Caco-2 (cell line): ENCODE results near the gene GPATCH2. TPM values are rescaled to one million over a fixed set of nuclear protein-coding genes. Genes with fewer than 3 reads are reported as not detected.

ENCODE experiments used
- BruUV-seq: library from RNA; stranded (reverse); fragments of 400-500 nt; replicated peaks from 2 replicates; lab custom pipeline; 2021; lab: Mats Ljungman, UMichigan
- CTCF ChIA-PET: fragments of 300-600 bp; sonication (Branson Sonifier 250); formaldehyde crosslinking; loops from one replicate; lab custom pipeline; 2022; ENCODE audit warnings: antibody characterized with exemption; lab: Charles Lee
- POLR2A ChIA-PET: fragments of 300-600 bp; sonication (Branson Sonifier 250); formaldehyde crosslinking; loops from one replicate; lab custom pipeline; 2022; ENCODE audit warnings: antibody characterized with exemption; lab: Charles Lee
- DNase-seq, 2 experiments: peaks; one replicate each; pipeline versions ENCODE4 v3.0.0 to v3.0.0-alpha.2; 2020 to 2022
- H3K27me3 ChIP-seq: replicated peaks from 2 replicates; pipeline ENCODE4 v1.6.0; 2011; ENCODE audit warnings: low read length; ENCODE audit not compliant: control insufficient read depth, insufficient read depth
- H3K36me3 ChIP-seq: 2 replicates; pipeline ENCODE4 v1.5.1; 2011; ENCODE audit warnings: low read length; ENCODE audit not compliant: control insufficient read depth, insufficient read depth
- H3K4me1 ChIP-seq: fragments of 250-450 bp; sonication (Bioruptor Pico); 2 replicates; pipeline ENCODE4 v1.5.1; 2020; ENCODE audit warnings: mild to moderate bottlenecking
- H3K4me3 ChIP-seq: 2 replicates; pipeline ENCODE4 v1.5.1; 2011; ENCODE audit warnings: low read depth, mild to moderate bottlenecking, control low read depth, low read length
- H3K9me3 ChIP-seq: fragments of 250-450 bp; sonication (Bioruptor Pico); 2 replicates; pipeline ENCODE4 v1.5.1; 2020; ENCODE audit warnings: mild to moderate bottlenecking, moderate library complexity
- H3K27ac Mint-ChIP-seq: one replicate; pipeline ENCODE4 v1.8.0; 2022; ENCODE audit warnings: mixed read lengths; ENCODE audit not compliant: unreplicated experiment
- H3K27me3 Mint-ChIP-seq: one replicate; pipeline ENCODE4 v1.8.0; 2022; ENCODE audit warnings: mixed read lengths; ENCODE audit not compliant: insufficient read depth, unreplicated experiment
- H3K36me3 Mint-ChIP-seq: one replicate; pipeline ENCODE4 v1.8.0; 2022; ENCODE audit warnings: mild to moderate bottlenecking, mixed read lengths; ENCODE audit not compliant: insufficient read depth, unreplicated experiment
- H3K4me1 Mint-ChIP-seq: one replicate; pipeline ENCODE4 v1.8.0; 2022; ENCODE audit warnings: low read depth, mixed read lengths; ENCODE audit not compliant: unreplicated experiment
- H3K4me3 Mint-ChIP-seq: one replicate; pipeline ENCODE4 v1.8.0; 2022; ENCODE audit warnings: mild to moderate bottlenecking, moderate library complexity, mixed read lengths; ENCODE audit not compliant: unreplicated experiment
- H3K9me3 Mint-ChIP-seq: one replicate; pipeline ENCODE4 v1.8.0; 2022; ENCODE audit warnings: mixed read lengths; ENCODE audit not compliant: unreplicated experiment
- CTCF ChIP-seq, 2 experiments: fragments of 200-600 bp in 1 of 2; IDR thresholded peaks; 1 replicate in 1 of 2; 2 replicates in 1 of 2; pipeline versions ENCODE4 v1.5.1 to v1.8.0; 2011 to 2022; ENCODE audit warnings: antibody characterized with exemption in 1 of 2, control low read depth in 1 of 2, inconsistent platforms in 1 of 2, low read depth in 1 of 2, low read length in 1 of 2, mild to moderate bottlenecking in 1 of 2, moderate library complexity in 1 of 2; ENCODE audit not compliant: insufficient read depth in 1 of 2, severe bottlenecking in 1 of 2, unreplicated experiment in 1 of 2
- intact Hi-C: fragments of 100-400 bp; cut with micrococcal nuclease; formaldehyde crosslinking; loops from one replicate; pipeline ENCODE4 v1.10.0; 2022; ENCODE audit not compliant: unreplicated experiment
- total RNA-seq: library from RNA; stranded (reverse); gene quantifications from 2 replicates; pipeline ENCODE4 v1.2.3, GENCODE V29; 2022

Gene GPATCH2
- total RNA-seq, 1 experiment from 2014 or later: 13.2 TPM

DNA sequence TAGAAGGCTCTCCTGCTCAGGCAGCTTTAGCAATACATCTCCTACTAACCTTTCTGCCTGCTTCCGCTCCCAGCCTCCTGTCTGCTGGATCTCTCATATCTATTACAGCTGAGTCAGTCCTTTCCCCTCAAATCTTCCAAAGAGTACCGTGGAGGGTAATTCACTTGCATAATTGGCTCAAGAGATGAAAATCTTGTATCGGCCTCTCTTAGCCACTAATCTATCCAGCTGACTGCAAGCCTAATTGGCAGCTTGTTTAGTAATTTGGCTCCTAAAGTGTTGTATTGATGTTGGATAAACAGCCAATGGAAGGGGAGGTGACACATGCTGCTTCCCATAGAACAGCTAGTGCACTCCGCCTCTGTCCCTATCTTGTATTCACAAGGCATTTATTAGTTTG, 195.7 kb downstream of the GPATCH2 start:
- CTCF ChIA-PET: no interaction called here

GRCh38 chr1:217433664-217434063, 197.2 kb downstream of the GPATCH2 start:
- H3K4me3 ChIP-seq: no peak overlapping the region
- ChIA-PET POLR2A (no interaction called here), CTCF (no interaction called here)
- H3K27me3 Mint-ChIP-seq: no peaks in the 10 kb centered on the region
- H3K36me3 Mint-ChIP-seq: no peaks in the 10 kb centered on the region
- no peaks in the 10 kb centered on the region for H3K9me3 Mint-ChIP-seq
- no peak for TF ChIP-seq CTCF (IDR thresholded peaks at IDR 0.05; ENCODE audit: insufficient read depth in 1 of 2, low read depth in 1 of 2, low read length in 1 of 2, severe bottlenecking in 1 of 2, unreplicated experiment in 1 of 2)
- intact Hi-C loops: loop anchor here (10.0 kb wide), 1 partner anchor 161 kb away; no protein-coding TSS in a partner anchor
- H3K9me3 ChIP-seq: no peaks in the 10 kb centered on the region
- H3K36me3 ChIP-seq: no peaks in the 10 kb centered on the region
- no peak overlapping the region for H3K27ac Mint-ChIP-seq
- H3K27me3 ChIP-seq: no peaks in the 10 kb centered on the region
- no peak for DNase-seq
- H3K4me3 Mint-ChIP-seq: no peak overlapping the region
- H3K4me1 ChIP-seq: no peaks in the 10 kb centered on the region
- BruUV-seq: no TSS peak
- no peaks in the 10 kb centered on the region for H3K4me1 Mint-ChIP-seq

More for the DNA sequence above, 195.7 kb downstream of the GPATCH2 start:
- no TSS peak for BruUV-seq
- POLR2A ChIA-PET: no interaction called here
- H3K4me3 ChIP-seq: no peak overlapping the region
- H3K9me3 Mint-ChIP-seq: peaks cover 10% of the 10 kb centered on the region
- TF ChIP-seq CTCF (IDR thresholded peaks at IDR 0.05; ENCODE audit: insufficient read depth in 1 of 2, low read depth in 1 of 2, low read length in 1 of 2, severe bottlenecking in 1 of 2, unreplicated experiment in 1 of 2): no peak
- H3K36me3 ChIP-seq: no peaks in the 10 kb centered on the region
- H3K27me3 Mint-ChIP-seq: no peaks in the 10 kb centered on the region
- no peaks in the 10 kb centered on the region for H3K4me1 Mint-ChIP-seq
- DNase-seq: no peak
- intact Hi-C loops: loop anchor here (10.0 kb wide), 1 partner anchor 160 kb away; no protein-coding TSS in a partner anchor
- no peaks in the 10 kb centered on the region for H3K36me3 Mint-ChIP-seq
- no peak overlapping the region for H3K4me3 Mint-ChIP-seq
- H3K27me3 ChIP-seq: no peaks in the 10 kb centered on the region
- no peak overlapping the region for H3K27ac Mint-ChIP-seq
- no peaks in the 10 kb centered on the region for H3K4me1 ChIP-seq
- no peaks in the 10 kb centered on the region for H3K9me3 ChIP-seq

GRCh38 chr1:217432339-217432738, 198.6 kb downstream of the GPATCH2 start:
- intact Hi-C loops: loop anchor here (10.0 kb wide), 1 partner anchor 162 kb away; no protein-coding TSS in a partner anchor
- no peaks in the 10 kb centered on the region for H3K4me1 Mint-ChIP-seq

More at GRCh38 chr1:217432339-217432738, 198.6 kb downstream of the GPATCH2 start:
- H3K36me3 Mint-ChIP-seq: no peaks in the 10 kb centered on the region
- Histone ChIP-seq H3K4me1 (no peaks in the 10 kb centered on the region), H3K9me3 (no peaks in the 10 kb centered on the region), H3K36me3 (no peaks in the 10 kb centered on the region), H3K4me3 (no peak overlapping the region), H3K27me3 (no peaks in the 10 kb centered on the region)
- no peak for DNase-seq
- no peak for TF ChIP-seq CTCF (IDR thresholded peaks at IDR 0.05; ENCODE audit: insufficient read depth in 1 of 2, low read depth in 1 of 2, low read length in 1 of 2, severe bottlenecking in 1 of 2, unreplicated experiment in 1 of 2)
- no peaks in the 10 kb centered on the region for H3K9me3 Mint-ChIP-seq
- H3K4me3 Mint-ChIP-seq: no peak overlapping the region
- H3K27me3 Mint-ChIP-seq: no peaks in the 10 kb centered on the region
- H3K27ac Mint-ChIP-seq: no peak overlapping the region
- ChIA-PET POLR2A (no interaction called here), CTCF (no interaction called here)
- no TSS peak for BruUV-seq
